Endothelial cell of umbilical vein (primary cell): ENCODE measurements around the gene SMCO4.

Experiments used
- EZH2 ChIP-seq: IDR thresholded peaks from 2 replicates; pipeline ENCODE4 v1.6.1; 2012; ENCODE audit warnings: borderline replicate concordance, low read depth, mild to moderate bottlenecking, moderate library complexity, low read length, inconsistent platforms; ENCODE audit not compliant: severe bottlenecking
- FOS ChIP-seq: IDR thresholded peaks from 2 replicates; pipeline ENCODE4 v1.6.1; 2011; ENCODE audit warnings: mild to moderate bottlenecking, low read length, moderate library complexity, borderline replicate concordance; ENCODE audit not compliant: insufficient read depth
- JUN ChIP-seq: IDR thresholded peaks from 2 replicates; pipeline ENCODE4 v1.6.1; 2011; ENCODE audit warnings: borderline replicate concordance, low read depth; ENCODE audit not compliant: insufficient read length, insufficient read depth
- MYC ChIP-seq: IDR thresholded peaks from one replicate; pipeline ENCODE4 v1.6.1; 2011; ENCODE audit warnings: mild to moderate bottlenecking, low read depth, low read length
- POLR2A ChIP-seq: IDR thresholded peaks from 2 replicates; pipeline ENCODE4 v1.6.1; 2012; ENCODE audit warnings: low read depth, mild to moderate bottlenecking, control low read depth, low read length
- POLR2AphosphoS5 ChIP-seq: IDR thresholded peaks from 2 replicates; pipeline ENCODE4 v1.6.1; 2012; ENCODE audit warnings: low read depth, mild to moderate bottlenecking, control low read depth, low read length, moderate library complexity; ENCODE audit not compliant: insufficient read depth
- TF ChIP-seq, protein P1 (sequence below), 2 donors: IDR thresholded peaks; 1 replicate in 1 of 2; 2 replicates in 1 of 2; pipeline ENCODE4 v1.5.1; 2011; ENCODE audit warnings: low read length in 2 of 2, mild to moderate bottlenecking in 2 of 2, moderate library complexity in 2 of 2, control low read depth in 1 of 2, inconsistent platforms in 1 of 2, low read depth in 1 of 2; ENCODE audit not compliant: insufficient read depth in 1 of 2; ENCODE audit errors: extremely low read depth in 1 of 2
- TF ChIP-seq, protein P2 (sequence below): IDR thresholded peaks from 2 replicates; pipeline ENCODE4 v1.6.1; 2011; ENCODE audit not compliant: insufficient read depth, insufficient read length

DNA sequence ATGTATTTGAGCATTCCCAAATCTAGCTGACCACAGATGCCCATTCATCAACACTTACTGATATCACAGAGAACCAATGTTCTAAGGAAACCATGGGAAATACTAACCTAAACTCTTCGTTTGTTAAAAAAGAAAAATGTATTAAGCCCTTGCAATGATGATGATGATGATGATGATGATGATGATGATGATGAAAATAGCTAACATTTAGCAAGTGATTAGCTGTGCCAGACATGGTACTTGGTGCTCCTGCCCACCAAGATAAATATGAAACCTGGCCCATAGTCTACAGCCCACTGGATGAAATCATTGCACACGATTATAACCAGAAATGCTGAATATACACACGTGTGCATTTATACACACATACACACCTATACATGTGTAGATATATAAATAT, 37.5 kb downstream of the SMCO4 start:
- TF ChIP-seq, protein P1, sequence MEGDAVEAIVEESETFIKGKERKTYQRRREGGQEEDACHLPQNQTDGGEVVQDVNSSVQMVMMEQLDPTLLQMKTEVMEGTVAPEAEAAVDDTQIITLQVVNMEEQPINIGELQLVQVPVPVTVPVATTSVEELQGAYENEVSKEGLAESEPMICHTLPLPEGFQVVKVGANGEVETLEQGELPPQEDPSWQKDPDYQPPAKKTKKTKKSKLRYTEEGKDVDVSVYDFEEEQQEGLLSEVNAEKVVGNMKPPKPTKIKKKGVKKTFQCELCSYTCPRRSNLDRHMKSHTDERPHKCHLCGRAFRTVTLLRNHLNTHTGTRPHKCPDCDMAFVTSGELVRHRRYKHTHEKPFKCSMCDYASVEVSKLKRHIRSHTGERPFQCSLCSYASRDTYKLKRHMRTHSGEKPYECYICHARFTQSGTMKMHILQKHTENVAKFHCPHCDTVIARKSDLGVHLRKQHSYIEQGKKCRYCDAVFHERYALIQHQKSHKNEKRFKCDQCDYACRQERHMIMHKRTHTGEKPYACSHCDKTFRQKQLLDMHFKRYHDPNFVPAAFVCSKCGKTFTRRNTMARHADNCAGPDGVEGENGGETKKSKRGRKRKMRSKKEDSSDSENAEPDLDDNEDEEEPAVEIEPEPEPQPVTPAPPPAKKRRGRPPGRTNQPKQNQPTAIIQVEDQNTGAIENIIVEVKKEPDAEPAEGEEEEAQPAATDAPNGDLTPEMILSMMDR (IDR thresholded peaks at IDR 0.05; ENCODE audit: extremely low read depth in 1 of 2, insufficient read depth in 1 of 2, low read depth in 1 of 2, low read length in 2 of 2): no peak
- TF ChIP-seq POLR2AphosphoS5 (no peak), EZH2 (no peak), POLR2A (no peak), MYC (no peak), FOS (no peak), JUN (no peak)
- TF ChIP-seq, protein P2, sequence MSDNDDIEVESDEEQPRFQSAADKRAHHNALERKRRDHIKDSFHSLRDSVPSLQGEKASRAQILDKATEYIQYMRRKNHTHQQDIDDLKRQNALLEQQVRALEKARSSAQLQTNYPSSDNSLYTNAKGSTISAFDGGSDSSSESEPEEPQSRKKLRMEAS: no peak
